GM19397 (cell line): ENCODE measurements around the gene AGBL4.
A peak's percentile ranks its signal among the peaks of the same experiment; 100 is the strongest.

Source experiments
- ATAC-seq: cut with Tn5 transposase; IDR thresholded peaks from one replicate; pipeline ENCODE4 v1.9.1; 2021; ENCODE audit warnings: mild to moderate bottlenecking, moderate library complexity; ENCODE audit not compliant: unreplicated experiment

The AGBL4 gene

DNA sequence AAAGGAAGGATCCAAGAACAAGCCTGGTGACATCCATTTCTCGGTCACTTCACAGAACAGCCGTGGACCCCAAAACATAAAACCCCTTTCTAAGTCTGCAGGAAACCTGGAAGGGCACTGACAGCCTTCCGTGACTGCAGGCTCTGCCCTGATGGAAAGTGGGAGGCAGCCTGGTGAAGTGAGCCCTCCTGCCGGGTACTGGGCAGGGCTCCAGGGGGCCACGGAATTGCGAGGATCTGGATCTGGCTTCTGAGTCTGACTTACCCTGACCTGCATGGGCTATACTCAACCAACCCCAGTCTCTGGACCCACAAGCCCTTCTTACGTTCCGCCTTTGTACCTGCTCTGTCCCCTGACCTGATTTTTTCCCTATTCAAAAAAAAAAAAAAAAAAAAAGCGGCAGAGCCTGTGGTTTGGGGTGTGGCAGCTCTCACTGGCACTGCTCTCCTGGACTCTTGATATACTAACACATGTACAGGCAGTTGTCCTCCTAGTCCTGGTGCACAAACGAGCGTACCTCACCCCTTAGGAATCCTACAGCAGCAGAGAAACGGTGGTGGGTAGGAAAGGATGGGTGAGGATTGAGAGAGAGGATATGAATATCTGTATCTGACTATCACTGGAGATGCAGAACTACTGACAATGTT lies 1330.0 kb downstream of the AGBL4 start:
- ATAC-seq, result no peak

DNA sequence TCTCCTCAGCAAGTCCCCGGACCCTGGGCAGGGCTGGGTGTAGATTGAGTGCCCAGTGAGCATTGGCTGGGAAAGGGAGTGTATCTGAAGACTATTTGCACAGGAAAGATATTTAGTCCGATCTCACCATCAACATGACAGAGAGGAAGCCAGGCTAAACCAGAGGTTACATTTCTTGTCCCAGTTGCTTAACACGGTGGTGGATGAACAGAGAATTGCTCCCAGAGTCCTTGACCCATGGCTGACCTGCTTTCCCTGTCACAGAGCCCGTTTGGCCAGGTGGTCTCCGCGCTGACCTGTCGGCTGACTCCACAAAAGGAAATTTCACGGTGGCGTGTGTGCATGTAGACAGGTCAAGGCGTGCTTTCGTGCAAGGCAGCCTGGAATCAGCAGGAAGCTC lies 1330.6 kb downstream of the AGBL4 start:
- ATAC-seq, result no peak

DNA sequence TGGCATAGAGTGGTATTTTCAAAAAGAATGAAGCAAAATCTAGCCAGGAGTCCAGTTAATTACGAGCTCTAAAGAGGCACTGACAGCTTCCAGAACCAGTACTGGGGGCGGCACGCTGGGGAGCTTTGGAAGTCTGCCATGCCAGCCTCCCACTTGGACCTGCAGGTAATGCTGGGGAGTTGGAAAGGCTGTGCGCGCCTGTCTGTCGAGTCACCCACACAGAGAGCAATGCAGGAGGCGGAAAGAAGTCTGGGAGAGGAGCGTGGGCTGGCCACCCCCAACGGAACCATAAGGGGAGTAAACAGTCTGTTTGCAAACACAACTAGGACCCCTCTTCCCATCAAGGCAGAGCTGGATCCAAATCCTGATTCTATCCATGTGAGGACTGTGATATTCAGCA lies 1331.5 kb downstream of the AGBL4 start:
- ATAC-seq, result no peak

DNA sequence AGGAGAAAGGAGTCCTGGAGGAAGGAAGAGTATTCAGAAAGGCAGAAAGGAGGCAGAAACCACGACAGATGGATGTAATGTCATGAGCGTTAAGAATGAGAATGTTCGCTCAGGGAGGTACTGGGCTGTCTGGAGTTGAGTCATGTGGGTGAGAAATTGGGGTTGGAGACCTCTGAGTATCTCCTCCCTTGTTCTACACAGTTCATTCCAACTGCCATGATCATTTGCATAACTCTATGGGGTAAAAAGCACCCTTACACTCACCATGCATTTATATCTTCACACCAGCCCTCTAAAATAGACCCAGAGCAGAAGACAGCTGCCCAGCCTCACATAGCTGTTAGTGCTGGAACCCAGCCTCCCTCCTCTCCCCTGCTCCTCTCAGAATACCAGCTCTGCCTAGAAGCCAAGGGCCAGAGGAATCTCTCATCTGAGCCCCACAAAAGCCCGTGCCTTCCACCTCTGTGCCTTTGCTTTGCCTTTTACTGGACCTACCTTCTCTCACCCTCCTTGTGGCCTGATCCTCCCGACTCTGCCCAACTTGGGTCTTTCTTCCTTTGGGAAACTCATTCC lies 1332.2 kb downstream of the AGBL4 start:
- peak; percentile 59 for ATAC-seq

DNA sequence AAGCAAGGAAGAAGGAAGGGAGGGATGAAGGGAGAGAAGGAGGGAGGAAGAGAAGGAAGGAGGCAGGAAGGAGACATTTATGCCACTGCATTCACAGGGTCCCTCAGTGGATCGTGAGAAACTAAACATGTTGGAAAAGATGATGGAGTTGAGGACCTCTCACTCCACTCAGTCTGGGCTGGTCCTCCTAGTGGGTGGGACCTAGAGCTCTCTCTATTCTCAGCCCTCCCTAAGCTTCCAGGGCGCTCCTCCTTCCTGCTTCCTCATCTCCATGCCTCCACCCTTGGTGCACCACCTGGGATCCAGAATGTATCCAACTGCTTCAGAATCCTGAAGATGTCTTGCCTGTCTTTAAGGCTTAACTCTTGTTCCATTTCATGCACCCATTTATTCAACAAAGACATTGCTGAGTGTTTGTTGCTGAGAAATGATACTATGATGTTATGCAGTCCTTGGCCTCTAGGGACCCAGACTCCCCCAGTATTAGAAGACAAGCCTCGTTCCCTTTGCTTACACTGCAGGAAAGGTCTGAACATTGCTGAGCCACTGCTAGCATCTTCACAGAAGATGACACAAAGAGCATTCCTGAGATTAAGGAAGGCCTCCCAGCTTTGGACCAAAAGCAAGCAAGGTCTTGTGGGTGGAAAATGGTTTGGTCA lies 1335.5 kb downstream of the AGBL4 start:
- no peak for ATAC-seq

DNA sequence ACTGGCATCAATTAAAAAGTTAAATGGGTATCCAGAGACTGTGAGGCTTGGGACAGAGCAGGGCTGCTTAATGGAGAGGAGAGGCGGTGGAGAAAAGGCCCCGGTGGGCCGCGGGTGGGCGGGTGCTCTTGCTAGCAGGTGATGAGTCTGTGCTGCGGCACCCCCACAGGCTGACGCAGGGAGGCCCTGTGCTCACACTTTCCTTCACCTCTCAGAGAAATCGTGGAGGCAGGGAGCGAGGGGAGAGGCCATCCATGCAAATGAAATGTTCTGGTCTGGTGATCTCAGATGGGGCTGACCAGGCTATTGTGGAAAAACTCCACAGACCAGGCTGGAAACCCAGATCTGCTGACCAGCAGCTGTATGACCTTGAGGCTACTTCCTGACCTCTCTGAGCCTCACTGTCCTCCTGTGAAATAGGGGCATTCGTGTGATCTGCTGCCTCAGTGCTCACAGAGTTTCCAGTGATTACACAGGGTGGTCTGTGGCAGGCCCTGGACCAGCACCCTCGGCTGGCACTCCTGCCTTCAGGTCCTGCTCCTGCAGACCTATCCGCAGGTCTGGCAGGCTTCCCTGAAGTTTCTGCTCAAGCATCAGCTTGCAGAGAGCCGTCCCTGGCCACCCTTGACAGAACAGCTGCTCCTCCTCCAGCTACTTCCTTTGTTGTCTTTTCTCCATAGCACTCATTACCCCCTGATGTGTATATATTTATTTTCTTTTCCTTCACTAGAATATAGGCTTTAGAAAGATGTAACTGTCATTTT lies 1336.3 kb downstream of the AGBL4 start:
- ATAC-seq, result no peak

DNA sequence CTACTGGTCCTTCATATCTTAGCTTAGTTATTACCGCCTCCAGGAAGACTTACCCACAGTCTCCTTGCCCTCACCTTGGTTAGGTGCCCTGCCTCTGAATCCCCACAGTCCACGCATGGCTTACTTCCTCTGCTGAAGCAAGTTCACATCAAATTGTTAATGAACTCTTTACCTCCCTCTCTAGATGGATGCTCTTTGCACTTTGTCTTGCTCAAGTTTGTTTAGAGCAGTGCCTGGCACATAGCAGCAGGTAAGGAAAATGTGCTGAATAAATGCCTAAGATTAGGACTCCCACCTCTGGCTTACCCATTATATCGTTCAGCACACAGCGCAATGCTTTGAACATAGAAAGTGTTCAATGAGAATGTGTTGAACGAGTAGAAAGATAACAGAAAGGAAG lies 1337.6 kb downstream of the AGBL4 start:
- no peak for ATAC-seq

DNA sequence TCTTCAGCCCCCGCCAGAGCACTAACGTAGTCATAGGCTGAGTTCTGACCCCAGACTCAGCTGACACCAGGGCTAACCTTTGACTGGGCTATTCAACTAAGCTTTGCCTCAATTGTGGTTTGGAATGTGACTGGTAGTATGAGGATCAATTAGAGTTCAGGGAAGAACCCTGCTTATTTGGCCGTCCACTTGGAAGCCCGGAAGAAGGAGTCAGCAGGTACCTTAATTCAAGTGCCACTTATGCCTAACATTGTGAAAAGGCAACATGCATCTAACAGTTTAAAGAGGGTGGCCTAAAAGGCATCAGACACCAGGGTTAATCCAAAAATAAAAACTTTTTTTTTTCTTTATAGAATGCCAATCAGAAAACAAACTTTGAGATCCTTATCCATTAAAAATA lies 1339.4 kb downstream of the AGBL4 start:
- no peak for ATAC-seq

DNA sequence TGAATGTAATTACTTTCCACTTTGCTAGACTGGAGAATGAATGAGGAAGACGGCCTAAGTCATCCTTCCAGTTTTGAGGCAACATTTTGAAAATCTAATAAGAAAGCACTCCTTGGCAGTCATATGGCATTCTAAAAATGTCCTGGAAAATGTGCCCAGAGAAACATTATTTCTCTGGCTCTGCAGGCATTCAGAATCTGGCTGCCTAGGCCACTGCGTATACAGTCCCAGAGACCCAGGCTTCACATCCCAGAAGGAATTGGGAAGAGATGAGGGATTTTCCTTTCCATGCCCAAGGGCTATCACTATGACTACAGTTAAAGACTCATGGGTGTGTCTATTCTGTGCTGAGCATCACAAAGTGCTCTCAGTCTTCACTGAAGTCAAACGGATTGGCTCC lies 1339.9 kb downstream of the AGBL4 start:
- ATAC-seq, result no peak

DNA sequence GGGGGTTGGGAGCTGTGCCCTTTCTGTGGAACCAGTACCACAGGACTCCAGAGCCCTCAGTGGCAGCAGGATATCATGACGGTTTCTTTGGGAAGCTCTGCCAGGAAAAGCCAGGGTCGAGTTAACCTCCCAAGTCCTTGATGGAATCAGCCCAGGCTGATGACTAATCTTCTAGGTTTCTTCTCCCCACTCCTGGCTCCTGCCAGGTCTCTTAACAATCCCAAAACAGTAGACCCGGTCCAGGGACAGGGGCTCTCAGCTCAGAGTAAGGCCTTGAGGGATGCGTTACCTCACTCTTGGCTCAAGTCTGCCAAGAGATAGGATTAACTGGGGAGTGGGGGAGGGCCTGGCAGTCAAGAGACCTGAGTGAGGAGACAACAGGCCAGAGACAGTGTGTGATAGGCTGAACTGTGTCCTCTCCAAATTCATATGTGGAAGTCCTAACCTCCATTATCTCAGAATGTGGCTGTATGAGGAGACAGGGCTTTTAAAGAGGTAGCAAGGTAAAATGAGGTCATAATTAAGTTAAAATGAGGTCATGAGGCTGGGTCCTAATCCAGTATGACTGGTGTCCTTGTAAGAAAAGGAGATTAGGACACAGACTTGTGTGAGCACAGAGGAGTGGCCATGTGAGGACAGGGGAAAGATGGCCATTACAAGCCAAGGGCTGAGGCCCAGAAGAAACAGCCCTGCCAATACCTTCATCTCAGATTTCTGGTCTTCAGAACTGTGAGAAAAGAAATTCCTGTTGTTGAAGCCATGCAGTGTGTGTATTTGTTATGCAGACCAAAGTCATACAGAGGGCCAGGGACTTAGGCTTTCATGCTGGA lies 1342.1 kb downstream of the AGBL4 start:
- ATAC-seq, result no peak

DNA sequence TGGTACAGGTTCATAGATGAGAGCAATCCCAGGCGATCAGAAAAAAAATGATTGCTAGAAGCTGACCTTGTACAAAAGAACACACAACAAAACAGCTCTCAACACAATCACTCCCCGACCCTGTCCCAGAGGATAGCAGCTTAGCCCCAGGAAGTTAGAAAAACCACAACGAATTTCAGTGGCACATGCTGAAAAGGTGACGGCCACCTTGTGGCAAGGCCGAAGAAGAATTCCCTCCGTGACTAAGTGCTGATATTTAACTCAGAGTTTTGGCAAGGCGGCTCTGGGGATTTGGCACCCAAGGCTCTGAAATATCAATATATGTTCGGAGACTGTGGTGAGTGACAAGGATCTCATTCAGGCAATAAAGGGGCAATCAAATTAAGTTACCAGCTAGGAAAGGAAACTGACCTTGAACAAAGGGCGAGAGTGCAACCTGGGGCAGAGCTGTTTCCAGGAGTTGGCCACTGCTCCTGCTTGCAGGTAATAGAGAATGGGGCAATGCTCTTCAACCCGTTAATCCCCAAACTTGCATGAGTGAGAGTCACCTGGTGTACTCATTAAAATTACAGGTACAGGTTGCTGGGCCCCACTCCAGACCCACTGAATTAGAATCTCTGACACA lies 1343.2 kb downstream of the AGBL4 start:
- no peak for ATAC-seq

DNA sequence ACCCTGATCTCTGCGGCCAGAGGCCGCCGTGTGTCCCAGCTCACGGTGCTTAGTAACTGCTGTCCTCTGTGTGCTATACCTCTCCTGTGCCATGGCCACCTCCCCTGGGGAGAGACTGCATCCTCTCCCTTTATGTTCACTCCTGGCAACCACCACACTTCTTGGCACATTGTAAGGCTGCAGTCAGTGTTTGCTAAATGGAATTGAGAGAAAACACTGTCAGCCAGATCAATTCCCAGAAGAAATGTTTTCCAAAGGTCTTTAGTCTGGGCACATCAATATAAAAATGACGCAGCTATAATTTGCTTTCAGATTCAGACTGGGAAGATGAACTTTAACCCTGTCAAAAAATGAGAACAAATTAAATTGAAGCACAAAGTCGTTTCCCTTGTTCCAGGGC lies 1343.9 kb downstream of the AGBL4 start:
- ATAC-seq, result no peak

DNA sequence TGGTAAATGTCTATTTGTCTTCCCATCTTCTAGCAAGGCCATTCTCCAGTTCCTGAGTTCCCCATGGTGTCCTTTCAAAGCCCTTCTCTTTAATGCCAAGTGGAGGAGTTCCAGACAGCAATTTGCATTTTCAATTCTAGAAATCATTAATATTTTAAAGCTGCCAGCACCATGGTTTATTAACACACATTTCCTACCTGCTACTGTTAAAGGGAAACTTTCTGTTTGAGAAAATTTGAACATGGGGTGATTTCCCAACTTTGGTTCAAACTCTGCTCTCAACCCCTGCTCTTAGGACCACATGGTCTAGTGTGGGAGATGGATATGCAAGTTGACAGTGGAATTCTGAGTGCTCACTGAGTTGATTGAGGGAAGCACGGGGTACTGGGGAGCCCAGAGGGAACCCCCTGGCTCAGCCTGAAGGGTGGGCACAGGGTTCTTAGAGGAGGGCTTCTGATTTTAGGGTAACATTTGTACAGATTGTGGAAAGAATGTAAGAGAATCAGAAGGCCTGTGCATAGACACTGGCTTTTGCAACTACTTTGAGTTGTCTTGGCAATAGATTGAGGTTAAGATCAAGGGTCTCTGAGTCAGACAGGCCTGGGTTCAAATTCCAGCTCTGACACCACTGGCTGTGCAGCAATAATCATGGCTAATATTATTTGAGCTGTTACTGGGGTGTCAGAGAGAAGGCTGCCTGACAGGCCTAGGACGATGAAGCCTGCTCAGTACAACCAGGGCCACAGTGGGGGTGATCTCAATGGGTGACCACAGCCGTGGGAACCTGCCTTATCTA lies 1344.8 kb downstream of the AGBL4 start:
- no peak for ATAC-seq

DNA sequence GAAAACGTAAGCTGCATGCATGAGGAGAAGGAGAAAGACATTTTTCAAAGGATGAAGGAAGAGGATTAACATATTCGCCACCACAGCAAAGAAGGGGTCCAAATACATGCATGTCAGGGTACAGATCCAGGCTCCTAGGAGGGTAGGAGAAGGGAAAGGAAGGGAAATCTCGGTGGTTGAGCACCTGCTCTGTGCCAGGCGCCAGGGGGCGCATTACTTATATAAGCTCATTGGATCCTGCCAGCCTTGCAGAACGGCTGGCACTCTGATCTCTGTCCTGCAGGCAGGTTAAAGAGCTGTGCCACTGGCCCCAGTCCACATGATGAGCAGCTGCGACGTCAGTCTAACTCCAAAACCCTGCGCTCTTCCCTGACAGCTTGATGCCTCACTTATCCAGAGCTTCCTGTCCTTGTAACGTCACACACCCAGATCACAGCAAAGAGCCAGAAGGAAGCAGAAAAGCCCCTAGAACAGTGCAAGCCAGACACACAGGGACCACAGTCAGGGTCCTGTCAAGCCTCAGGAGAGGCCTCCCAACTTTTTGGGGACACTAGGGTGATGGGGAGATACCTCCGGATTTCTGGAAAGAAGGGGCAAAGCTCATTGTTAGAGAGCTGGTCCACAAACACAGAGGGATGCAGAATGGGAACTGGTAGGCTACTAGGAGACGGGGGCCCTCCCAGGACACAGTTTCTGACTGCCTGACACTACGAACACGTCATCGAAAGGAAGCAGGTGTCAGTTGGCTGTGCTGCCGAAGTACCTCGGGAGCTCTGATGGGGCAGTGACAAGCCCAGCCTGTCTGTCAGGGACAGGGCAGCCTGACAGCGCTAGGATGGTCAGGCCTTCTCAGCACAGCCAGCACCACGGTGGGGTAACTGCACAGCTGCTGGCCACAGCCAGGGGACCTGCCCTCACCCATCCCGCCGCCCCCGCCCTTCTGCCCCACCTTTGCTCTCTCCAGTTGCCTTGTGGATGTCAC lies 1346.2 kb downstream of the AGBL4 start:
- ATAC-seq, result peak; percentile 40

DNA sequence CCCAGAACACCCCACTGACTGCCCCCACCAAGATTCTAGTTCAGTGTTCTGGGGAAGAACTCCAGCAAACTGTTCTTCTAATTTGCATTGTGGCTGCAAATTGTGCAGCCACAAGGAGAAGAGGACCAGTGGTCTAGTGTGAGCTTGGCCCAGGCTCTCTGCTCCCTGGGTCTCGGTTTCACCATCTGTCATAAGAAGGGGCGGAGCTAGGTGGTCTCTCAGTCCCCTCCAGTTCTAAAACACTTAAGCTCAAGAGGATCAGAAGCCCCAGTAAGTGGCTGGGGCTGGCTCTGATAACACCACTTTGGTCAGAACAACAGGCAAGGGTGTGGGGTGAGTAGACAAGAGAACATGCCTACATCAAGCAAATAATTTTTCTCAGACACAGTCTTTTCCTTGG lies 1346.9 kb downstream of the AGBL4 start:
- ATAC-seq, result no peak

DNA sequence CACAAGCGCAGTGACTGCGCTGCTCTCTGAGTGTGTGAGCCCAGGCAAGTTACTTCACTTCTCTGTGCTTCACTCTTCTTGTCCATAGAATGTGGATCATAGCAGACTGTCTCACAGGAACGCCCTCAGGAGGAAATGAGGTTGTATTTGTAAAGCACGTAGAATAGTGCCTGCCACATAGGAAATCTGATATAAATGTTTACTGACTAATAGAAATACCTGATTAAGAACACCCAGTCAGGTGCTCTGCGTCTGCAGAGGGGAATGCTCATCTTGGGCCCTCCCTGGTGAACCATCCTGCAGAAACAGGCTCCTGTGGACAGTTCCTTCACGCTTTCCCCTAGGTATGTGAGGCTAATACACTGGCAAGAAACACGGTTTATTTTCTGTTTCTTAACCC lies 1347.4 kb downstream of the AGBL4 start:
- no peak for ATAC-seq

DNA sequence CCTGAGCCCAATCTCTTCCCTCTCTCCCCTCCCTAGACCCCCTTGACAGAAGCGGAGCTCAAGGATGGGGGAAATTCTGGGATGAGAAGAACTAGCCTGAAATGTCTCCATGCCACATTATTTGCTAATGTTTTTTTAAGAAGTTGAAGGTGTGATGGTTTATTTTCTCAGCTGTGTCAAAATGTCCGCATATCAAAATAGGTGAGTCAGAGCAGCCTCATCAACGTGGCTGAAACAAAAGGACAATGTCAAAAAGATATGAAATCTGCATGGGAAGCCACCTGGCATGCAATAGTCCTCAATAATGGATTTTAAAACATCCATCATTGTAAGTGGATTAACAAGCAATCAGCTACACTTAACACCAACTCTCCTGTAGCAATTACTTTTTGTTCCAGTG lies 1348.5 kb downstream of the AGBL4 start:
- no peak for ATAC-seq

DNA sequence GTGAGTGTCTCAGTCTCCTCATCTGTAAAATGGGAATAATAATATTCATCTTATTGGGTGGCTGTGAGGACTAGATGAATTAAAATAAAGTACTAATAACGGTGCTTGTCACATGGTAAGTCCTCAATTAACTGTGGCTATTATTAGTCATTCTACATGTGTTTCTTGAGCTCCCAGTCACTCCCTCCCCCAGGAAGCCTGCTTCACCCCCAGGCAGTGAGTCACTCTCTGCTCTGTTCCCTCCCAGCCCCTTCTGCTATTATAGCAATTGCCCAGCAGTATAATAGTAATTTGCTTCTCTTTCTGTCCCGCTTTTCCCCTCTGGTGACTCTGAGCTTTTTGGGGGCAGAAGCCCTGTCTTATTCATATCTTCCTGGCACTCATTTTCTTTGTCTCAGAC lies 1349.1 kb downstream of the AGBL4 start:
- no peak for ATAC-seq
